Measurements from ENCODE around the gene SEC61A1.

The SEC61A1 gene

DNA sequence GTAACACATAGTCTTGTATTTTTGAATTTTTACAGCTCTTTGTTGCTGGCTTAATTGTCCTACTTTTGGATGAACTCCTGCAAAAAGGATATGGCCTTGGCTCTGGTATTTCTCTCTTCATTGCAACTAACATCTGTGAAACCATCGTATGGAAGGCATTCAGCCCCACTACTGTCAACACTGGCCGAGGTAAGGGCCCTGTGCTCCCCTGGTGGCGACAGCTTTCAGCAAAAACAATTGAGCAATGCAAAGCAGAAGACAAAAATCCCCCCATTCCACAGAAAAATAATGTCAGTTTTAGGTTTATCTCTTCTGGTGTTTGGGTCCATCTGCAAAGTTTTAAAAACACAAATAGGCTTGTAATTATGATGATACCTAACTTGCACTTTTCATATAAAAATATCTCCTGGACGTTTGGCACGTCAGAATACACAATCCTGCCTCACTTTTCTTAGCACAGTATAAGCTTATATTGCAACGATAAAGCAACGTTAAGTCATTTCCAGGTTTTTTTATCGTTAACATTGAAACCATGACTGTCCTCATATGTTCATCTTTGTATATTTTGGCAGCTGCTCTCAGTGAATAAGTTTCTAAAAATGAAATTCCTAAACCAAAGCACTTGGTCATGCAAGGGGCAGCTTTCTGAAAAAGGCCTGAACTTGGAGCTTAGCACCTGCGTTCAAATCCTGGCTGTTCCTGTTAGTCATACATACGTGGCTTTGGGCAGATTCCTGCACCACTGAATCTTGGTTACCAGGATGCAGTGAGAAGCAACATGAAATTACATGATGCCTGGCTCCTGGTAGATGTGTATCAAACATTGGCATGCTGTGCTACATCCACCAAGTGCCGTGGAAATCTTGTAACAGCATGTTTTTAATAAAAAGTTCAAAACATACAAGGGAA, 8.5 kb downstream of the SEC61A1 start:
- no peak for DNase-seq (ENCODE audit: low read depth in 2 of 2)

DNA sequence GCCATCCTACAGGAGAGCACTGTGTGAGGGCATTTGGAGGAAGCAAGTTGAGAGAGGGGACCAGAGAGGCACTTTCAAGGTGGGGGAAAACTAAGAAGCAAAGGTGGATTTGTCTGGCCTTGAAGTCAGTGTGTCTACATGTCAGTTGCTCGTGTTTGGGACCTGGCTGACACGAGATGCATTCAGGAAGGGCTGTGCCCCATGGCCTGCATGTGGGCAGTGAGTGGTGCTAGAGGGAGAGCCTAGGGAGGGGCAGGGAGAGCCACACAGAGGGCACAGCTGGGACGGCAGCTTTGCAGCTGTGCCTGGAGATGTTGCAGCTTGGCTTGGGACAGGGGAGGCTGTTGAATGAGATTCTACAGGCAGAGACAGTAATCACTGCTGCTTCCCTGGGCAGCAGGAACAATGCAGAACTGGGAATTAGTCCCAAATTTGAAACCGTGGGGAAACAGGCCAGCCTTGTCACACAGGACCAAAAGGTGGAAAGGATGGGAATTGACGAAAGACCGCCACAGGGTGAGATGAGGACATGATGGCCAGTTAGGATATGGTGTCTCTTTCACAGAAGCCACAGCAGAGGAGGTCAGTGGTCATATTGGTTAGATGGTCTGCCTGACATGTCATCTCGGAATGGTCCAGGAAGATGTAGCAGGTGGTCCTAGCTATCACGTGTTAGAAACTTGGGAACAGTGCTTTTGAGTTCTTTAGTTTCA, 10.0 kb downstream of the SEC61A1 start:
- no peak for DNase-seq (ENCODE audit: low read depth in 2 of 2)

DNA sequence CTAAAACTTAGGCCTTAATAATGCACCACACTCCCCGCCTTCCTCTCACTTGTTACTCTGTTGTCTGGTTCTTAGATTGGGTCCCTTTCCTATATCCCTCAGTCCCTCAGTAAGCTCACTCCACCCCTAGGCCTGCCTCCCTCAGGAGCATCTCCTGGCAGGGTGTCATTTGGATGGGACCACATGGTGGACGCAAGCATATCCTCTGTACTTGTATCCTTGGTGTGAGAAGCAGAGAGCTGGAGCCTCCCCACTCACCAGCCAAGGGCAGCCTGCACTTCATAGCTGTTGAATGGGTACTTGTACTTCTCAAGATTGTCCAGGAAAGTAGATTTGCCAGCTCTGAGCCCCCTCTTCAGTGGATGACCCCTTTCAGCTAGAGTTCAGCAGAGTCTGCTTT, 11.6 kb downstream of the SEC61A1 start:
- no peak for DNase-seq (ENCODE audit: low read depth in 2 of 2)

DNA sequence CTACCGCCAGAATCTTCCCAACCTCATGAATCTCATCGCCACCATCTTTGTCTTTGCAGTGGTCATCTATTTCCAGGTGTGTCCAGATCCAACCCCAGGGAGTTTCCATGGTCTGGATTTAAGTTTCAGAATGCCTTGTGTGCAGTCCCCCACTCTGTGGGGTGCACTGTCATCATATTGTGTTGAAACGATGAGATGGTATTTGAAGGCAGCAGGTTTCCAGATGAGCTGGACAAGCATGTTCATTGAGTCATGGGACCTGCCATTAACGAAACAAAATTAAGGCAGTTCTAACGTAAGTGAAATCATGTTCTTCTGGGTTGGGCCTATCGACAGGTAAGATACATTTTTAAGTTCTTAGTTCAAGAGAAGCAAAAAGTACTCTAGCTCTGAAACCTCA, 12.7 kb downstream of the SEC61A1 start:
- DNase-seq (ENCODE audit: low read depth in 2 of 2) = no peak

DNA sequence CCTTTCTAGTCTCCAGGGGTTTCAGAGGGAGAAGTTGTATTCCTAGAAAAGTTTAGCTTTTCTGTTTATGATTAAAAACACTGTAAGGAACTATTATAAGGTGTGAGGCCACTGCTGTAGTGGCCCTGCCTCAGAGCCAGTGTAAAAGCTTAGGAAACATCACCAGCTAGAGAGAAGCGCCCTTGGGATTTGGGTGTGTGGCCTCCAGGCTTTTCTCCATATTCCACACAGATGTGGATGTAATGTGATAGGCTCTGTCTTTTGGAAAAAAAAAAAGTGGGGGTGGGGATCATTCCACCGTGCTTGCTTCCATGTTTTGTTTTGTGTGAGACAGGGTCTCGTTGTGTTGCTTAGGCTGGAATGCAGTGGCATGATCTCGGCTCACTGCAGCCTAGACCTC, 13.9 kb downstream of the SEC61A1 start:
- no peak for DNase-seq (ENCODE audit: low read depth in 2 of 2)

DNA sequence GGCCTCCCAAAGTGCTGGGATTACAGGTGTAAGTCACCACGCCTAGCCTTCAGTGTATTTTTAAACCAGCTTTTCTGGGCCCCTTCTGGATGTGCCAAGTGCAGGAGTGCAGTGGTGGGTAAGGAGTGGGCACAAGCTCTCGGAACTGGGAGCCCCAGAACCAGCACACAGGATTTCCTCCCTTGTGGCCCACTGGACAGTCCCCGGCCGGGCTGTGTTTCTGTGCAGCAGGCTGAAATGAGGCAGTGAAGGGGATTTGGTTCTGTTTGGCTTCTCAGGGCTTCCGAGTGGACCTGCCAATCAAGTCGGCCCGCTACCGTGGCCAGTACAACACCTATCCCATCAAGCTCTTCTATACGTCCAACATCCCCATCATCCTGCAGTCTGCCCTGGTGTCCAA, 14.4 kb downstream of the SEC61A1 start:
- no peak for DNase-seq (ENCODE audit: low read depth in 2 of 2)

DNA sequence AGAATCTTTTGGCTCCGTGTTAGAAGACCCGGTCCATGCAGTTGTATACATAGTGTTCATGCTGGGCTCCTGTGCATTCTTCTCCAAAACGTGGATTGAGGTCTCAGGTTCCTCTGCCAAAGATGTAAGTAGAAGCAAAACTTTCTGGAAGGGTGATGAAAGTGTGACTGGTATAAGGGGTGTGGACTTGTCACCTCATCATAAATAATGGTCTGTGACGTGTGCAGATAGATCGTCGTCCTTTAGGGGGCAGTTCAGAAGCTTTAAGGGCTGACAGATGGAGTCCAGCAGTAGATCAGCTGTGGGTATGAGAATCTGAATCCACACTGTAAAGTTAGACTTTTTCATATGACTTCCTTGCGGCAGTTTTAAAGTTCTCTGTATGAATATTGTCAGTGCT, 15.3 kb downstream of the SEC61A1 start:
- no peak for DNase-seq (ENCODE audit: low read depth in 2 of 2)

DNA sequence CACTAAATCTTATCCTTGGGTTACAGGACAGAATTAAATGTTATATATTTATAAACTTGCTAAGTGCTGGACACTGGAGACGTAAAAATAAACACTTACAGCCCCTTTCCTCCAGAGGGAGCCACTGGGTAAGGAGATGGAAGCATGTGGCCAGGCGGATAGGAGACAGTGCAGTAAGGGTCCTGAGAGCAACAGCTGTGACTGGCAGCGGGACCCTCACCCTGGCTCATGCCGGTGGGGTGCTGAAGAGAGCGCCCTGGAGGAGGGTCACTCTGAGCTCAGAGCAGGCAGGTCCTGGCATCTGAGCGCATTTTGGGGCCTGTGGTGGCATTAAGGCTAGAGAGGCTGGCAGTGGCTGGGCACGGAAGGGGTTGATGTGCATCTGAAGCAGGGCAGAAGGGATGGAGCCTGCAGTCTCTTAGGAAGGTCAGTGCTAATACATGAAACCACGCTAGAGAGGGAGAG, 16.0 kb downstream of the SEC61A1 start:
- no peak for DNase-seq (ENCODE audit: low read depth in 2 of 2)

DNA sequence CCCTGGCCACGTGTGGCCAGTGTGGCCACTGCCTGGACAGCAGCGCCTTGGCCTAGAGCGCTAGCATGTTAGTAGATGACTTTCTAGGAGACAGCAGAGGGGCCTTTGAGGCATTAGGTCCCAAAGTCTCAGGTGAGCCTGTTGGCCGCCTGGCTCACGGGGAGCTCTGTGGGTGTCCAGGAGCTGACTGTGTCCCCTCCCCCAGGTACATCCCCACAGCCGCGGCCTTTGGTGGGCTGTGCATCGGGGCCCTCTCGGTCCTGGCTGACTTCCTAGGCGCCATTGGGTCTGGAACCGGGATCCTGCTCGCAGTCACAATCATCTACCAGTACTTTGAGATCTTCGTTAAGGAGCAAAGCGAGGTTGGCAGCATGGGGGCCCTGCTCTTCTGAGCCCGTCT, 17.0 kb downstream of the SEC61A1 start:
- no peak for DNase-seq (ENCODE audit: low read depth in 2 of 2)

DNA sequence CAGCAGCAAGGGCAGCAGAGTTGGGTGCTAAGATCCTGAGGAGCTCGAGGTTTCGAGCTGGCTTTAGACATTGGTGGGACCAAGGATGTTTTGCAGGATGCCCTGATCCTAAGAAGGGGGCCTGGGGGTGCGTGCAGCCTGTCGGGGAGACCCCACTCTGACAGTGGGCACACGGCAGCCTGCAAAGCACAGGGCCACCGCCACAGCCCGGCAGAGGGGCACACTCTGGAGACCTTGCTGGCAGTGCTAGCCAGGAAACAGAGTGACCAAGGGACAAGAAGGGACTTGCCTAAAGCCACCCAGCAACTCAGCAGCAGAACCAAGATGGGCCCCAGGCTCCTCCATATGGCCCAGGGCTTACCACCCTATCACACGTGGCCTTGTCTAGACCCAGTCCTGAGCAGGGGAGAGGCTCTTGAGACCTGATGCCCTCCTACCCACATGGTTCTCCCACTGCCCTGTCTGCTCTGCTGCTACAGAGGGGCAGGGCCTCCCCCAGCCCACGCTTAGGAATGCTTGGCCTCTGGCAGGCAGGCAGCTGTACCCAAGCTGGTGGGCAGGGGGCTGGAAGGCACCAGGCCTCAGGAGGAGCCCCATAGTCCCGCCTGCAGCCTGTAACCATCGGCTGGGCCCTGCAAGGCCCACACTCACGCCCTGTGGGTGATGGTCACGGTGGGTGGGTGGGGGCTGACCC, 18.8 kb downstream of the SEC61A1 start:
- DNase-seq (ENCODE audit: low read depth in 2 of 2) = no peak

DNA sequence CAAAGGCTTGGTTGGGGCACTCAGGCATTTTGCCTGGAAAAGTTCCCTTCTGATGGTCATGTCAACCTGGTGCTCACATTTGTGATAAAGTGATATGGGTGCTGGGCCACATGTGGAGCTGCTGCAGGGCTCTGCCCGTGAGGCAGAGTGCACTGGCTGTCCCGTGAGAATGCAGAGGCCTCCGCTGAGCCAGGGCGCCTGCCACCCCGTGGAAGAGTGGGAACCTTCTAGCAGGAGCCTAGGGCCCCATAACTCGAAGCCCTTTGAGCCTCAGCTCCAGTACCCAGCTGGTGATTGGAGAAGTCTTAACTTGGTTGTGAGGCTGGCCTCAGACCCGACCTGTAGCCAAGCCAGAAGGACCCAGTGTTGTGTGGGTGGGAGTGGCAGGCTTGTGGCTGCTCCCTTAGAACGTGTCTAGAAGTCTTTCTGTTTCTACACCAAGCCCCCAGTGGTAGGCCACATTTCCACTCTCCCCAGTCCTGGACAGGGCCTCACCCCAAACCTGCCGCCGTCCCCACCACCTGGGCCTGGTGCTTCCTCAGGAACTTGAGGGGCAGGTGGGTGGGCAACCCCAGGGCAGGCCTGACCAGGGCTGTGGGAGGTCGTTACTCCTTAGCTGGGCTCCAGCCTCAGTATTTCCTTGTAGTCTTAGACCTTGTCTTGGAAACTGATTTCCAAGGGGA, 19.7 kb downstream of the SEC61A1 start:
- no peak for DNase-seq (ENCODE audit: low read depth in 2 of 2)

DNA sequence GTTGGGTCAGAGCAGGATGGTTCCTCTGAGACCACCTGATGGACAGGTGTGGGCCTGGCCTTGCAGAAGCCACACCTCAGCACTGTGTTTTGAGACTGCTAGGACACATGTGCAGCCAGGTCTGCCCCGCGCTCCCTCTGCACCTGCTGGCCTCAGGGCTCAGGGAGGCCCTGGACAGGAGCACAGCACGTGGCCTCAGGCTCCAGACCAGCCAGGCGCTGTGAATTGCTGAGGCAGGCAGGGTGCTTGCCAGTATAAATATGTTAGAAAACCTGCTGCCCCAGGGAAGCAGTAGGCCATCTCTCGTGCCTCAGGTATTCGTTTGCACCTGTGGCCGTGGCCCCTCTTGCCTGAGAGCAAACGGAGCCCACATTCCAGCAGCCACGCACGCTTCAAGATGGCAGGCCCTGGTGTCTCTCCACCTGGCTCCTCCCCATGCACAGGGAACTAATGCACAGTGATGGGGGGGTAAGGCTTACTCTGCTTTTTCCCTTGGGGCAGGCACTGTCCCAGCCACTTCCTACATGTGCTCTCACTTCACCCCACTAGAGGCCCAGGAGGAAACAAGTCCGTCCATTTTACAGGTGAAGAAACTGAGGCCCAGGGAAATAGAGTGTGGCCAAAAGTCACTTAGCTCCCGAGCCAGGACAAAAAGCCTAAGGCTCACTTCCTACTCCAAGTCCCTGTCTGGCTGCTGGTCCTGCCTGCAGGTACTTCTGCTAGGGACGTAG, 20.4 kb downstream of the SEC61A1 start:
- no peak for DNase-seq (ENCODE audit: low read depth in 2 of 2)

DNA sequence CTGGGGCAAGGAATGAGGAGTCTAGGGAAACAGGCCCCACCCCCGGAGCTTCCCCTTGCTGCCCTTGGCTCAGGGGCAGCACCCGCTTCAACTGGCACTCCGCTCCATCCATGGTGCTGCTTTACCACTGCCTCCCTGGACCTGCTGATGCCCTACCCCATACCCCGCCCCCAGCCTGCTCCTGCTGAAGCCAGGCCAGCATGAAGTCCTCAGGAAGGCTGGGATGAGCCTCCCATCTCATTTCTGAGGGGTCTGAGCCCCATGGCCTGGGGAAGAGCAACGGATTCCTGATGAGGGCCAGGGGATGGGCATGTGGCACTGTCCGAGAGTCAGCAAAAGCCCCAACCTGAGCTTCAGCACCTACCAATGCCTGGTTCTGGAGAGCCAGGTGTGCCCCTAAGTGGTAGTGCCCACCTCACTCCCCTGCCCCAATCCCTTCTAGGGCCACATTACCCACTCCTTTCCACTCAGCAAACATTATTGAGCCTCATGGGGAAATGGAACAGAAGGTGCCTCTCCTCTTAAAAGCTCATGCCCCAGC, 21.0 kb downstream of the SEC61A1 start:
- no peak for DNase-seq (ENCODE audit: low read depth in 2 of 2)

DNA sequence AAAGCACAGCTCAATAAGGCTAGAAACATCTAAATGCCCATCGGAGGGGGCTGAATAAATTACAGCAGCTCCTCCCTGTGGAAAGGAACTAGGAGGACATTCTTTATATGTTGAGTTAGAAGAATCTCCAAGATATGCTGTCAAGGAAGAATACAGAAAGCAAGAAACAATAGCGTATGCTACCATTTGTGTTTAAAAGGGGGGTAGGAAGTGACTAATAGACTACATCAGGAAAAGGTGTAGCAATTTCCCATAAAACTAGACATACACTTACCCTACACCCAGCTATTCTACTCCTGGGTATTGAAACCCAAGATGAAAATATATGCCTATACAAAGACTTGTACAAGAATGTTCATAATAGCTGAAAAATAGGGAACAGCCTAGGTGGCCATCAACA, 21.6 kb downstream of the SEC61A1 start:
- no peak for DNase-seq (ENCODE audit: low read depth in 2 of 2)

DNA sequence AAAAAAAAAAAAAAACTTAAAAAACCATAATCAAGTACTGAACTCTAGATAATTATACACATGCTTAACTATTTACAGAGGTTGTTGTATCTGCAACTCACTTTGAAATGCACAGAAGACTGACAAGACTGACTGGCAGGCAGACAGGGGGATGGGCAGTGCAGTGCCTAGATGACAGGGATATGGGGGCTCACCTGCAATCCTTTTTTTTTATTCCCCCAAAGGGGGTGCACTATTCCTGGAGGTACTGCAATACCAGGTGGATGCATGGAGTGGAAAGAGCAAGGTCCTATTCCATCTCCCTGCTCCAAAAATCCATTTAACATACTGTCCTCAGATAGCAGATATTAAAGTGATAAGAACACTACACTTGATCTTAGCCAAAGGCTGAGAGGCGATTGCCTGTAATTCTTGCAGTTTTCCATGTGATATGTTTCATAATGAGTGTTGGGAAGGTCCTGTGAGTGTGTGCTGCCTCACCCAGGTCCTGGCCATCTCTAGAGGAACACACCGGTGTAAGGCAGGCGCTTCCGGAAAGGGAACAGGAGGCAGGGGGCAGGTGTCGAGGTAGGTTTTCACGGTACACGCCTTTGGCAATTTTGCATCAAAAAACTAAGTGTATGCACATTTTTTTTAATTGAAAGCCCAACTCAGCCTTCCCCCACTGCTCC, 22.7 kb downstream of the SEC61A1 start:
- DNase-seq (ENCODE audit: low read depth in 2 of 2) = no peak

DNA sequence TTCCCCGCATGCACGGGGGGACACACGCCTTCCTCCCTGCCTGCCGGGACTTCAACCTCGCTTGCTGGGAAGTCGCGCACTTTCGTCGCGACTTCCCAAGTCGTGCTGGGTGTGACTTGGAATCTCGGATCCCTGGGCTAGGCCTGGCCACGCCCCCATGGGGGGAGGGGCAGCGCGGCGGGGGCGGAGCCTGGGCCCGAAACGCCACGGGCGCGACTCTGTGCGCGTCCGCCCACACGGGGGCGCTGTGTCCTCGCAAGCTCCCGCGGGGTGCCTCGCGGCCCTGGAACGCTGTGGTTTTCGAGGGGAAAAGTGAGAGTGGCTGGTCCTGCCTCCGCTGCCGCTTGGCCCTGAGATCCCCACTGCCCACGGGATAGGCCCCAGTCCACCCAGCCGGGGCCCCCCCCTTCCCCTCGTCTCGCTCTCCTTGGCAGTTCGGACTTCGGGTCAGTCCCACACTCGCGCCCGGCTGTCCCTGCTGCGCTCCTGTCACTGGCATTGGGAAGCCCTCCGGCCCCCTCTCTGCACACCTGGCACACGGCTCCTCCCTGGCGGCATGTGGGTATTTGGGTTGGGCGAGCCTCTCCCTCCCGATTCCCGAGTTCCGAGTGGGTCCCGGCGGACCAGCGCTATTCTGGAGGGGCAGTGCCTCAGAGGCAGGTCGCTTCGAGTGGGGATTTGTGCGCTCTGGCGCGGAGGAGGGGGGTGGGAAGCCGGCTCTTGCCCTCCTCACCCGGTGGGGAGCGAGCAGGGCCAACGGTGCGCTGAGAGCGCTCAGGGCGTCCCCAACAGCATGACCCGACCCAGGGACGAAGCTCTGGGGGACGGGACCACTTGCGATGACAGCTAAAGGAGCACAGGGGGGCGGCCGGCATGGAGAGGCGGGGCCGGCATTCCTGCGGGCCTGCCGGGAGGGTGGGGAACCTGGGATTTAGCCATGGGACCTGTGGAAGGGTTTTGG, 23.6 kb downstream of the SEC61A1 start:
- DNase-seq (ENCODE audit: low read depth in 2 of 2) = peak; percentile 52 to 80

DNA sequence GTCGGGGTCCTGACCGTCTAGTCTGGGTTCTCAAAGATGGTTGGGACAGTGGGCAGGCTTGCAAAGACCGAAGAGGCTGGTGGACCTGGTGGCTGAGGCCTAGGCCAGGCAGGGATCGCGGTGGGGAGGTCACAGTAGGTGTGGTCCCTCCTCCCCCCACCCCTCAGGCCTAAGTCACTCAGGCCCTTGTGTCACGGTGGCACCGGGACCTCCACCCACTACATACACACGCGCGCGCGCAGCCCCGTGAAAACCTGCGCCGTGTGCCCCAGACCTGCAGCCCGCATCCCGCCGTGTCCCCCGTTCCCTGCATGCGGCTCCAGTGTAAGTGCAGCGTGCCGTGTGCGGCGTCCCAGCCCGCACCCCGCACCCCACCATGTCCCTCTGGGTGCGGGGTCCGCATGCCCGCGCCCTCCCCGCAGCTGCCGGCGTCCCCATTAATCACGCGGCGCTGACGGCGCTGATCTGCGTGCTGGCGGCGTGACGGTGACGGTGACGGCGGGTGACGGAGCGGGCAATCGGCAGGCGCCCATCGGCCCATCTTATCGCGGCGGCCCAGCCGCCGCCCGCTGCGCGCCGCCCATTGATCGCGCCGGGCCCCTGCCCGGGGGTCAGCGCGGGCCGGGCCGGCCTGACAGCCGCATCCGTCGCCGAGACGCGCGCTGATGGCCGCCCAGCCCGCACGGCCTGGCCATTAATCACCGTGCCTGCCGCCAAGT, 24.4 kb downstream of the SEC61A1 start:
- DNase-seq (ENCODE audit: low read depth in 2 of 2) = no peak

DNA sequence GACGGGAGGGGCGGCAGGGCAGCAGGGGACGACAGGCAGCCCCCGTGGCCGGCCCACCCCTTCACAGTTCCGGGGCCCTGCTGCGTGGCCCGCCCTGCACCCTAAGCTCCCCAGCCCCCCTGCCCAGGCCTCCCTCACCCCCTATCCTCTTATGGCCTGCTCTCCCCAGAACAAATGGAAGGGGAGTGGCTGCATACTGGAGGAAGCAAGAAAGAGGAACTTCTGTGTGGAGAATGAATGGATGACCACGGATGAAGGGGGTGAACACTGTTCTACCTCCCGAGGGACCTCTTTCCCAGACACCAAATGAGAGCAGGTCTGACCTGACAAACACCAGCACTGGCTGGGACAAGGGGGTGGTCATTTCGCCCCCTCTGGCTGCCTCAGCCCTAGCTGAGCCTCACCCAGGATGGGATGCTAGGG, 25.0 kb downstream of the SEC61A1 start:
- no peak for DNase-seq (ENCODE audit: low read depth in 2 of 2)
